Activated CD8-positive, alpha-beta T cell treated with anti-CD3 and anti-CD28 coated beads for 36 hours (primary cell): Measurements from ENCODE around the gene MAP3K12. TPM values are rescaled to one million over a fixed set of nuclear protein-coding genes. Genes with fewer than 3 reads are reported as not detected.
A peak's percentile ranks its signal among the peaks of the same experiment; 100 is the strongest.

ENCODE experiments used
- ATAC-seq: fragments of 200-7000 bp; cut with Tn5 transposase; one replicate; pipeline ENCODE4 v1.10.0; 2021; ENCODE audit warnings: mild to moderate bottlenecking, moderate library complexity
- CTCF ChIA-PET: fragments of 350-600 bp; sonication (Branson Sonifier 250); formaldehyde crosslinking; loops from one replicate; lab custom pipeline; 2021; ENCODE audit warnings: antibody characterized with exemption; lab: Charles Lee
- POLR2A ChIA-PET: fragments of 350-600 bp; sonication (Branson Sonifier 250); formaldehyde crosslinking; loops from one replicate; lab custom pipeline; 2021; ENCODE audit warnings: antibody characterized with exemption; lab: Charles Lee
- DNase-seq: peaks from one replicate; pipeline ENCODE4 v3.0.0-alpha.2; 2020
- H3K27ac Mint-ChIP-seq: one replicate; pipeline ENCODE4 v1.8.0; 2021; ENCODE audit warnings: mild to moderate bottlenecking, mixed read lengths
- H3K27me3 Mint-ChIP-seq: one replicate; pipeline ENCODE4 v1.8.0; 2021; ENCODE audit warnings: mixed read lengths
- H3K36me3 Mint-ChIP-seq: one replicate; pipeline ENCODE4 v1.8.0; 2021; ENCODE audit warnings: low read depth, mixed read lengths
- H3K4me1 Mint-ChIP-seq: one replicate; pipeline ENCODE4 v1.8.0; 2021; ENCODE audit warnings: low read depth, mixed read lengths
- H3K4me3 Mint-ChIP-seq: one replicate; pipeline ENCODE4 v1.8.0; 2021; ENCODE audit warnings: mild to moderate bottlenecking, moderate library complexity, mixed read lengths
- H3K9me3 Mint-ChIP-seq: one replicate; pipeline ENCODE4 v1.8.0; 2021; ENCODE audit warnings: mixed read lengths
- intact Hi-C: fragments of 100-400 bp; cut with micrococcal nuclease; formaldehyde crosslinking; loops from one replicate; pipeline ENCODE4 v1.10.0; 2022
- total RNA-seq, 2 experiments: library from RNA; stranded (reverse); gene quantifications; one replicate each; pipeline ENCODE4 v1.2.3, GENCODE V29; 2021
- TF ChIP-seq, protein P1 (sequence below): fragments of 200-600 bp; IDR thresholded peaks from one replicate; pipeline ENCODE4 v1.8.0; 2022; ENCODE audit warnings: antibody characterized with exemption, mild to moderate bottlenecking

Gene MAP3K12
- total RNA-seq, 2 experiments from 2014 or later, result 8.2 to 10.0 TPM

DNA sequence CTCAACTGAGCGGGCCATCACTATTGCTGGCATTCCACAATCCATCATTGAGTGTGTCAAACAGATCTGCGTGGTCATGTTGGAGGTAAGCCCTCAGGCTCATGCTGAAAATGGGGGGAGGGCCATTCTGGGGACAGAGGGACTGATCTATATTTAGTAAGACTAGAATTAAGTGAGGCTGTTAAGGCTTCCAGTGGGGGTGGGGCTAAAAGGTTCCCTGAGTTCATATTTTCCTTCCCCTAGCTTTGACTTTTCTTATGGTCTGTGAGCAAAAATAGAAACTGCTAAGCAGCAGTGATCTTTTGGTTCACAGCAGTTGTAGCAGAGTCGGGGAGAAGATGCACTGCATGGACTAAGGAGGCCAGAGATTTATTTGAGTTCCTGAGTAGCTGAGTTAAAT, 38.2 kb downstream of the MAP3K12 start:
- ATAC-seq (no peak), DNase-seq (no peak)
- ChIA-PET CTCF (interaction anchor here (1.3 to 1.6 kb wide), 2 partner anchors 12 to 15 kb away, joined by 4 to 7 read pairs; no protein-coding TSS in a partner anchor), POLR2A (interaction anchor here (0.6 to 54.1 kb wide), 3 partner anchors 7 to 189 kb away, joined by 4 to 1494 read pairs (median 1494); partner anchors contain the start of genes MAP3K12, NPFF, PCBP2 and TARBP2)
- Mint-ChIP-seq H3K4me1 (peaks cover 55% of the 10 kb centered on the region), H3K27me3 (no peaks in the 10 kb centered on the region), H3K27ac (peak overlapping the region; percentile 62), H3K4me3 (no peak overlapping the region), H3K36me3 (peaks cover 77% of the 10 kb centered on the region), H3K9me3 (no peaks in the 10 kb centered on the region)
- TF ChIP-seq, protein P1, sequence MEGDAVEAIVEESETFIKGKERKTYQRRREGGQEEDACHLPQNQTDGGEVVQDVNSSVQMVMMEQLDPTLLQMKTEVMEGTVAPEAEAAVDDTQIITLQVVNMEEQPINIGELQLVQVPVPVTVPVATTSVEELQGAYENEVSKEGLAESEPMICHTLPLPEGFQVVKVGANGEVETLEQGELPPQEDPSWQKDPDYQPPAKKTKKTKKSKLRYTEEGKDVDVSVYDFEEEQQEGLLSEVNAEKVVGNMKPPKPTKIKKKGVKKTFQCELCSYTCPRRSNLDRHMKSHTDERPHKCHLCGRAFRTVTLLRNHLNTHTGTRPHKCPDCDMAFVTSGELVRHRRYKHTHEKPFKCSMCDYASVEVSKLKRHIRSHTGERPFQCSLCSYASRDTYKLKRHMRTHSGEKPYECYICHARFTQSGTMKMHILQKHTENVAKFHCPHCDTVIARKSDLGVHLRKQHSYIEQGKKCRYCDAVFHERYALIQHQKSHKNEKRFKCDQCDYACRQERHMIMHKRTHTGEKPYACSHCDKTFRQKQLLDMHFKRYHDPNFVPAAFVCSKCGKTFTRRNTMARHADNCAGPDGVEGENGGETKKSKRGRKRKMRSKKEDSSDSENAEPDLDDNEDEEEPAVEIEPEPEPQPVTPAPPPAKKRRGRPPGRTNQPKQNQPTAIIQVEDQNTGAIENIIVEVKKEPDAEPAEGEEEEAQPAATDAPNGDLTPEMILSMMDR, result no peak
- intact Hi-C loops, result no loop called here

DNA sequence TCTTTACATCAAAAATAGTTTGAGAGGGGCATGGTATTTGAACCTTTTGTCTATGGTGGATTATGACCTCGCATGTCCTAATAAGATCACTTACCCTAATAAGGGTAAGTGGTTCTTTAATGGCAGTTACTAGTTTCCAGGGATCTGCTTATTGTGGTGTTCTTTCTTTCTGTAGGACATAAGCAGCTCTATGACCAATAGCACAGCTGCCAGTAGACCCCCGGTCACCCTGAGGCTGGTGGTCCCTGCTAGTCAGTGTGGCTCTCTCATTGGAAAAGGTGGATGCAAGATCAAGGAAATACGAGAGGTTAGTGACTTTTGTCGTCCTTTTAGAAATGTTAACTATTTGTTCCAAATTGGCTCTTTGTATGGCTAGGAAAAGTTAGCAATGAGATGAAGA, 40.2 kb downstream of the MAP3K12 start:
- ATAC-seq, result no peak
- TF ChIP-seq, protein P1, result no peak
- DNase-seq, result no peak
- CTCF ChIA-PET, result interaction anchor here (2.0 kb wide), 1 partner anchor 17 kb away, joined by 12 read pairs; no protein-coding TSS in a partner anchor
- Mint-ChIP-seq H3K27me3 (no peaks in the 10 kb centered on the region), H3K4me3 (no peak overlapping the region), H3K27ac (peak overlapping the region; percentile 46), H3K36me3 (peaks cover 78% of the 10 kb centered on the region), H3K4me1 (peaks cover 66% of the 10 kb centered on the region), H3K9me3 (no peaks in the 10 kb centered on the region)
- intact Hi-C loops, result no loop called here
- POLR2A ChIA-PET, result interaction anchor here (0.6 to 43.3 kb wide), 5 partner anchors 11 to 325 kb away, joined by 3 to 1494 read pairs (median 5); partner anchors contain the start of genes MAP3K12, NPFF and TARBP2

DNA sequence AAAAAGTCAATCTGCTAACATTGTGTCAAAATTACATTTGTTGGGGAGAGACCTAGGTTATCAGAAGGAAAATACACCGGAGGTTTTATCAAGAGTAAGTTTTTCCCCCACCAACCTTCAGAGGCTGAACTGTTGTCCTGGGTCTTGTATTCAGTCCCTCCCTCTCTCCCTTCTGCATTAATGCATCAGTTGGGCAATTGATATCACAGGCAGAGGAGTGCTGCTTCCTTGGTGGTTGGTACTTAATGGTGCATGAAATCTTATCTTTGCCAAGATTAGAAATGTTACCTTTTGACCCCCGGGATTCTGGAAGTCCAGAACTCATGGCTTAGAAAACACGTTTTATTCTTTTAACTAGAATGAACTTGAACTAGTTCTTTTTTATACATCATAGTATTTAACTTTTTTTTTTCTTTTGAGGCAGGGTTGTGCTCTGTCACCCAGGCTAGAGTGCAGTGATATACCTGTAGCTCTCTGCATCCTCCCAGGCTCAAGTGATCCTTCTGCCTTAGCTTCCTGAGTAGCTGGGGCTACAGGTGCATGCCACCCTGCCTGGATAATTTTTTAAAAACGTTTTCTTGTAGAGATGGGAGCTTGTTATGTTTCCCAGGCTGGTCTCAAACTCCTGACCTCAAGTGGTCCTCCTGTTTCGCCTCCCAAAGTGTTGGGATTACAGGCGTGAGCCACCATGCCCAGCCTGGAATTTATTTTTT, 42.4 kb downstream of the MAP3K12 start:
- no peaks in the 10 kb centered on the region for H3K9me3 Mint-ChIP-seq
- TF ChIP-seq, protein P1, result no peak
- no peak overlapping the region for H3K4me3 Mint-ChIP-seq
- ChIA-PET CTCF (interaction anchor here (1.8 kb wide), 1 partner anchor 105 kb away, joined by 4 read pairs; no protein-coding TSS in a partner anchor), POLR2A (interaction anchor here (1.1 to 43.3 kb wide), 3 partner anchors 10 to 84 kb away, joined by 3 to 1494 read pairs (median 3); partner anchors contain the start of genes MAP3K12, NPFF and TARBP2)
- H3K4me1 Mint-ChIP-seq, result peaks cover 59% of the 10 kb centered on the region
- DNase-seq (no peak), ATAC-seq (no peak)
- peaks cover 76% of the 10 kb centered on the region for H3K36me3 Mint-ChIP-seq
- no peak overlapping the region for H3K27ac Mint-ChIP-seq
- H3K27me3 Mint-ChIP-seq, result no peaks in the 10 kb centered on the region
- intact Hi-C loops, result no loop called here

DNA sequence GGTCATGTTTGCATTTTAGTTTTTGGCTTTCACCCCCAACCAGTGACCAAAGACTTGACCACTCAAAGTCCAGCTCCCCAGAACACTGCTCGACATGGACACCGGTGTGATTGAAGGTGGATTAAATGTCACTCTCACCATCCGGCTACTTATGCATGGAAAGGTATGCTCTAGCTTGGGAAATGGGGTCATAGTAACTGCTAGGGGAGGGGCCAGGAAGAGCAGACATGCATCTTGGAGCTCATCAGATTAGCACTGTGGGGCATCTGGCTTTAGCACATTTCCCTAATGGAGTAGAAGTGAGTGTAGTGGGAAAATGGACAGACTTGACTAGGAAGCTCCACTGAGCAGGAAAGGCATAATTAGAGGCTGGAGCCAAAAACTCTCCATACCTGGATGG, 44.6 kb downstream of the MAP3K12 start:
- ATAC-seq, result no peak
- Mint-ChIP-seq H3K27ac (peak overlapping the region; percentile 71), H3K36me3 (peaks cover 58% of the 10 kb centered on the region), H3K9me3 (no peaks in the 10 kb centered on the region), H3K27me3 (no peaks in the 10 kb centered on the region), H3K4me1 (peaks cover 50% of the 10 kb centered on the region), H3K4me3 (peak overlapping the region; percentile 91)
- intact Hi-C loops, result no loop called here
- ChIA-PET CTCF (interaction anchor here (0.8 to 1.5 kb wide), 4 partner anchors 20 to 102 kb away, joined by 3 to 5 read pairs (median 4); no protein-coding TSS in a partner anchor), POLR2A (interaction anchor here (0.6 to 43.3 kb wide), 5 partner anchors 13 to 77 kb away, joined by 3 to 1494 read pairs (median 3); partner anchors contain the start of genes MAP3K12, NPFF, PRR13 and TARBP2)
- DNase-seq, result no peak
- TF ChIP-seq, protein P1, result no peak
